ENCODE results near the gene NPAS3. TPM values are rescaled to one million over a fixed set of nuclear protein-coding genes. Genes with fewer than 3 reads are reported as not detected.

Gene NPAS3
- total RNA-seq, 1 donor from 2014 or later: 3.6 TPM

DNA sequence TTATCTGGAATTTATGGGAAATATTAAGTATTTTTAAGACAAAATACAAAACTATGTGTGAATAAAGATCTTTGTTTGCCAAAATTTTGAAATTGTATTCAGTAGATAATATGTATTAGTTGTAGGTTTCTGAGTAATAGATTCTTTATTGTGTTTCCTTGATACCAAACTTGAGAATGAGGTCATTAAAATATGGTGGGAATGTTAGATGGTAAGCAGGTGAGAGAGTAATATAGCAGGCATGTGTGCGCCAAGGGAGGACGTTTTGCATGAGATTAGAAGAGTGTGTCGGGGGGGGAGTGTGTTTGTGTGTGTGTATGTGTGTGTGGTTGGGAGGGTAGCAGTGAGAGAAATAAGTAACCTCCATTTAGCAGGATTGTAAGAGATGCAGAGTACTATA lies 376.5 kb downstream of the NPAS3 start:
- DNase-seq (ENCODE audit: low spot score): no peak

- DNase-seq (ENCODE audit: low spot score): no peak
Observed at GRCh38 chr14:33315721-33316120, 377.0 kb downstream of the NPAS3 start.

GRCh38 chr14:33317675-33318074 lies 379.0 kb downstream of the NPAS3 start:
- no peak for DNase-seq (ENCODE audit: low spot score)

GRCh38 chr14:33323979-33324378 lies 385.3 kb downstream of the NPAS3 start:
- DNase-seq (ENCODE audit: low spot score): no peak

DNA sequence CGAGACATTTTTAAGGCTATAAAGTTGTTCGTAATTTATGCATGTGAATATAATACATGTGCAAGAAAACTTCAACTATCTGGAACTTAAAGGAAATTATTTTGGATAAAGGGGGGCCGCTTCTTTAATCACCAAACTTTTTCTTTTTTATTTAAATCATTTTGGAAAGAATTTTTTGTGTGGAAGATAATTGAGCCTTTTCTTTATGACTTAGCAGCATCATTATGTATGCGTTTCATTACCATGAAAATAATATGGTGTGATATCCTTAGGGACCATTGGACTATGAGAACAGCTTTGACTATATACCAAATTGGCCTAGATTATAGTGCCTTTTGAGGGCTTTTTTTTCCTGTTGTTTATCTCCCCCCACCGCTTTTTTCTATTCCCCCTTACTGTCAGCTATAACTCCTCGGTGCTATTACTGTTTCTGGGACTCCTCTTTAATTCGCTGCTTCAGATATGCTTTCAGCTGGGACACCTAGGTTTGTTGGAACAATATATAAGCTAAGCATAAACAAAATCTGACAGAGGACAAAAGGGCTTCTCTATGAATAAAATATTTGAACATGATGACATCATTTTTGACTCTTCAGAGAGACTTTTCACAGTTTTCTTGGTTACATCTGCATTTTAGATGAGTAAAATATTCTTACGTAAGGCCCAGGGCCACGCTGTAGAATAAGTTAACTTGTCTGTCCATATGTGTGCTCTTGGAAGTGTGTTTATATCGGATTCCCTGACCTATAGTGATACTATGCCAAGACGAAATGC lies 392.7 kb downstream of the NPAS3 start:
- DNase-seq (ENCODE audit: low spot score): no peak

- DNase-seq (ENCODE audit: low spot score): no peak
Observed at GRCh38 chr14:33332497-33332896, 393.8 kb downstream of the NPAS3 start.

DNA sequence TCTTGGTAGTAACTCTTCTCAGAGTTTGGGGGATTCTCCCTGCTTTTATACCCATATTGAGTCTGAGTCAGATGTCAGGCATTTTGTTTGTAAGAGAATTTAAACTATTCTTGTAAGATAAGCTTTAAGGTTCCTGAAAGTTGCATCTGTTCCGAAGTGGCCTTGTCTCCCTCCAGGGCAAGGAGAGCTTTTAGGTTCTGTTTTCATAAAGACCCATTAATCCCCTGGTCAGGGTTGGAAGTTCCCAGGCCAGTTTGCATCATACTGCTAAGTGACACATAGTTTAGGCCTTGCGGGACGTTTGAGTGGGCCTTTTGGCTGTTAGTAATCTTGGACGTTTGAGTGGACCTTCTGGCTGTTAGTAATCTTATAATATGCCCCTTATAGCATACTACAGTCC lies 396.7 kb downstream of the NPAS3 start:
- no peak for DNase-seq (ENCODE audit: low spot score)

DNA sequence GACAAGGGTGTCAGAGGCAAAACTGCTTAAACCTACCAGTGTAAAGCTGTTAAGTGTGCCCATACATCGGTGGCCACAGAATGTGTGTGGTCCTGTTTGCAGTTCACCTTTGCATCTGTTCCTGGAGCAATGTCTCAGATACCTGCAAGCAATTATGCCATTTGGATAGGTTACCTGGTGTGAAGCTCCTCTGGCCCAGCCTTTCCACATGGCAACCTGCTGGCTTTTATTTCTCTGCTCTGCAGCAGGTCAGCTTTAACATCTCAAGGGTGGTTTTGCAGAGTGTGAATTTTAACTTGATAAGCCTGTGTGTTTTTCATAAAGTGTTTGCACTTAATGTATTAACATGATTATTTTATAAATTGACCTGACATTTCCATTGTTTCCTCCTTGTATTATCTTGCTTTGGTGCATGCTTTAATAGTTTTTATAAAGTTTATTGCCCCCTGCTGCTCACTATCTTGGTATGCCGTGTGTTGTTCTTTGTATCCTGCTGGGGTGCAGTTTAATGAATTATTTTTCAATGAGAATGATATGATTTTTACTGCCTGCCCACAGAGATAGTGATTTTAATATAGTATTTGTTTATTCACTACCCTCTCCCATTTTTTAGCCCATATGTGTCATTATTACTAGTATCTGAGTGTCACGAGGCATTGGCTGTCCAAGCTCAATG lies 403.8 kb downstream of the NPAS3 start:
- DNase-seq (ENCODE audit: low spot score): no peak

DNA sequence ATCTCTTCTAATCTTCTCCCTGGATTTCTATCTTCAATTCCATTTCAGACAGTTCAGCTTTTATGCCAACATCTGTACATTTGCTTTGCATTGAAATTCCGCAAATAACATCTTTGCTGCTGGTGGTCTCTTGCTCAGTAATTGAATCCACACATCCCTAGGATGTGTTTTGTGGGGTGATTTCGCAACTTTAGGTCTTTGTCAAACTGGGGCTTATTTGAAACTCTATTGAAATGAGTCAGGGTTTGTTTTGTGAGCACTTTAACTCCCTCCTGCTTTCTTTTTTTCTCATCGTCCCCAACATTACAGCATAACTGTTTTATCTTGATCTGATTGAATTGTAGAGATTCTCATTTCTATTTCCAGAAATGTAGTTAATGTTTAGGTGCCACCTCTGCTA lies 404.3 kb downstream of the NPAS3 start:
- DNase-seq (ENCODE audit: low spot score): no peak

GRCh38 chr14:33347796-33348195 lies 409.1 kb downstream of the NPAS3 start:
- no peak for DNase-seq (ENCODE audit: low spot score)

DNA sequence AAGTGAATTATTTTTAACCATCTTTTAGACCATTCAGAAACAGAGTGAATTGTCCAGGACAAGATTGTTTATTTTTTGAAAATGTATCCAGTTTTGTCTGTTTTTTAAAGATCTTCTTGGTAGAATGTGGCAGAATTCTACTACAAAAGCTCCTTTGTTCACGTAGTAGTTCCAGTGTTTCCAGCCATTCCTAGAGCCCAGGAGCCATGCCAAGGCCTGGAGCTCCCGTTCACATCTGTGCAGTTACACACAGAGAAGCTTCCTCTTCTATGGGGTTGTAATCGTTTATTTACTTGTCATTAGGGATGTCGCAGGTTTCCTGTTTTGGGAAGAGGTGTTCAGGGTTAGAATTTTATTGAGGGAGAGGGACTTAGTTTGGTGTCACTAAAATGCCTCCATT lies 409.8 kb downstream of the NPAS3 start:
- no peak for DNase-seq (ENCODE audit: low spot score)

DNA sequence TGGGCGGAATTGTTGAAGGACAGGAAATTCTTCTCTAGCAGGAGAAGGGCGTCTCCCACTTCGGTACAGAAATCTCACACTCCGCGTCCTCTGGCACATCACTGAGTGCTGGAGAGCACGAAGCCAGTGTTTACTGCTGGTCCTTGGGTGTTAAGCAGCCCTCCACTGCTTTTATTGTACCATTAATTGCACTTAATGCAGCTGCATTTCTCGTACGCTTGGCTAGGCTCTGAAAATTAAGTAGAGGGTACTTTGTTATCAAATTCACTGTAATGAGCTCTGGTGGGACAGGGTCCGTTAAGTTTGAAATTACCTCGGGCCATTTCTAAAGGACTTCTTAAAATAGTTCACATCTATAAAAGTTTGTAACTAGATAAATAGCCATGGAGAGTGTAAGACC lies 411.2 kb downstream of the NPAS3 start:
- DNase-seq (ENCODE audit: low spot score): no peak

DNA sequence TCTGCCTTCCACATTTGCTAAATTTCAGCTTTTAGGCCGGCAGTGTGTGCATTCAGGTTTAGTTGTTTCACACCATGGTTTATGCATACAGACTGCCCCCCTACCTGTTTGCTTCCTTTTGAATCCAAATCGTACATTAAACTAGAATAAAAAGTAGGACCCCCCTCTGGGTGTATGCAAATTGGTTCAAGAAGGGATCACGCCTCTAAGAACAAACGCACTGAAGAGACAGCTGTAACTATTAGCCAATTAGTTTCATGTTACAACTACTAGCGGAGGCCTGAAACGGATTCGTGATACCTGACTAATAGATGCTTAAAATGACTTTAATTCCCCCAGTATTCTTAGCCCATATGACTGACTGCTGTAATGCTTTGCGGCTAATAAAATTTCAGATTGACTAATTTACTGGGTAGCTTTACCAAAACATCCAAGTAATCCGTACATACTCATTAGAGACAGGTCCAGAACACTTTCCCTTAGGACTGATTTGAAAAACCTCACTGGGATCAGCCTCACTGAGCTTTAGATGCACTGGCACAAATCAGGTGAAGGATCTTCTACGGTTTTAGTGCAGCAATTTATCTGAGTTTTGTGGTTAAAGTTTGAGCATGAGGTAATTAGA lies 411.8 kb downstream of the NPAS3 start:
- no peak for DNase-seq (ENCODE audit: low spot score)

DNA sequence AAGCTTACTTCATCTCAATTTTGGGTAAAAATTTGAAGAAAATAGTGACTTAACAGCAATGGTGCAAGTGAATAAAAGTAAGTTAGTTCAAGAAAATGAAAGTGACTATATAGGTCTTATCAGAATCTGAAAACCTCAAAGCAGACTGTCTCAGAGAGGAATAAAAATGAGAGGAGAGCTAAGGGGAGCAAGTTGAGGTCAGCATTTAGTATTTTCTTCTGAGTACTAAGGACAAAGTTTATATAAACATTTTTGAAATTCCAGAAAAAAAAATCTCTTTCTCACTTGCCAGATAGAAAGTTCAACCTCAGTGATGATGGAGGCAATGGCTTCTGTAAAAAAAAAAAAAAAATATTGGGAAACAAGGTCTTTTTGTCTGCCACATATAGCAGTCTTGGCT lies 414.1 kb downstream of the NPAS3 start:
- no peak for DNase-seq (ENCODE audit: low spot score)

DNA sequence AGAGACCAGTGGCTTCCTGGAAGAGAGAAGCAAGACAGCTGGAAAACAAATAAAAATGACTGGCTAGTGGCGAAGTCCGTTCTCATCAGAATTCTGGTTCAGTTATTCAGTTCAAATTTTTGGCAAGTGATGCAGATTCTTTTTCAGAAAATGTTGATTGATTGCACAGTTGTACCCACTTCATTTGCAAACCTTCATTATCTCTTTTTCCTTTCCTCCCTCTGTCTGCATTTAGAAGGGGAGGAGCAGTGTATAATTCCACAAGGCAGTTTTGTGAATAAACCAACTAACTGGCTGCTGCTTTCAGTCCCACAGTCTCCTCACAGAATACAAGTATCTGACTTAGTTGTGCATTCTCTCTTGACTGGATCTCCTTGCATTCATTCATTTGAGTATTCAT lies 417.5 kb downstream of the NPAS3 start:
- DNase-seq (ENCODE audit: low spot score): no peak

- DNase-seq (ENCODE audit: low spot score): no peak
Observed at GRCh38 chr14:33357225-33358010, 418.7 kb downstream of the NPAS3 start.

GRCh38 chr14:33359288-33359881 lies 420.7 kb downstream of the NPAS3 start:
- DNase-seq (ENCODE audit: low spot score): no peak

DNA sequence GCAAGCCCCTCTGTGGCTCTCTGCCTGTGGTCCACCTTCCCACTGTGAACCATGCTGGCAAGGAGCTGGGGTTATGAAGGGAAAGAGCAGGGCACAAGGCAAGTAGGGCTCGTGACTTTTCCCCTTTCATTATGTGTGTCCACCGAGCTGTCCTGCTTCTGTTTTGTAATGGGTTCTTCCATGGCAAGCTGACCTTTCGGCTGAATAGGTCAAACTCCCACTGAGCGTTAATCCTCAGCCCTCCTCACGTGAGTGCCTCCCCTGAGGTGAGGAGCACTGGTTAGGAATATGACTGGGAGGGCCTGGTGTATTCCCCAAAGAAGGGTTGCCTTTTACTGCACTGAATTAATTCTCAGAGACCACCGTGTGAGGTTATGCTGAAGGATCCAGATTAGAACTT lies 424.3 kb downstream of the NPAS3 start:
- DNase-seq (ENCODE audit: low spot score): no peak

DNA sequence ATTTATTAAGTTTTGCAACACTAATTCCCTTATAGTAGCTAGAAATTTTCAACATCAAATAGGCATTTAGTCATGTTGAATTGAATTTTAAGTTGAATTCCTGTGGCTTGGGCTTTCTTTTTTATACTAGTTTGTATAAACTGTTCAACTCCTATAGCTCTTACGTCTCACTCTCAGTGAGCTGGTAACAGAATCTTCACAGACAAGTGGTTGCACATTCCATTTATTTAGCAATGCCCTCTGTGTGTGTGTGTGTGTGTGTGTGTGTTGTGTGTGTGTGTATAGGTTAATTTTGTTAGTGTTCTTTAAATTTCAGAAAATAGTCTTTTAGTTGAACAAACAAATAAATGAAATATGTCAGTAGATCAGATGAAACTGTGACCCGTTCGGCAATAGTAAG lies 425.0 kb downstream of the NPAS3 start:
- no peak for DNase-seq (ENCODE audit: low spot score)

DNA sequence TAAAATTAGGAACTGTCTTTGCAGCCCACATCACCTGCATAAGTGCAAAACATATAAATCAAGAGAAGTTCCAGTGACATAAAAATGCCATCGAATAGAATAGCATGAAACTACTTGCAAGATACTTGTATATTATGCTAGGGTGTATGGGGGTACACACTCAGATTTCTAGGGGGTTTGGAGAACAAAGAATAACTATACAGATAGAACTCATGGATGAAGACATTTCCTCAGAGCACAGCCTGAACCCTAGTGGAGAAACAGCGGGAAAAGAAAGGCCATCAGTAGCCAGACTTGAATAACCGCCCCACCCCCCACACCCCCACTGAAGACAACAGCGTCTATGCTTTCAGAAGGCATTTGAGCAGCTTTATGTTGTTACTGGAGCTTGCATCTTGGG lies 425.8 kb downstream of the NPAS3 start:
- no peak for DNase-seq (ENCODE audit: low spot score)

- no peak for DNase-seq (ENCODE audit: low spot score)
Observed at GRCh38 chr14:33369041-33369440, 430.4 kb downstream of the NPAS3 start.
